Stimulated activated CD4-positive, alpha-beta T cell treated with anti-CD3 and anti-CD28 coated beads, TNF-alpha, amount 100 ng/mL, for 4 hours (primary cell): Measurements from ENCODE around the gene DPF3.

Source experiments
- DNase-seq, 3 experiments: peaks; one replicate each; pipeline ENCODE4 v3.0.0-alpha.2; 2020; ENCODE audit warnings: low read depth in 3 of 3

The DPF3 gene

DNA sequence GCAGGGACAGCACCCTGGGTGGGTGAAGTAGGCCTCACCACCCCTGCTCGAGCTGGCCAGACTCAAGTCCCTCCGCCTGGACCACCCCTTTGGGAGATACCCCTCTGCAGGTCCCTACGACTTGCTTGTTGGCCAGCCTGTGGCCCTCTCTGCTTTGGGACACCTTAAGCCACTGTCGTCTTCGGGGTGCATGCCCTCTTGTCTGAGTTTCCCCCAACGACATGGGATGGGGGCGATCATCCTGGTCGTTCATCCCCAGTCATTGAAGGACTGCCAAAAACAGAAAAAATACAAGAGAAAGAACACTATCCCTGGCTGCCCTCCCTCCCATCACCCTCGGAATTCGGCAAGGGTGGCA is 151.1 kb downstream of the DPF3 start:
- DNase-seq: no peak

DNA sequence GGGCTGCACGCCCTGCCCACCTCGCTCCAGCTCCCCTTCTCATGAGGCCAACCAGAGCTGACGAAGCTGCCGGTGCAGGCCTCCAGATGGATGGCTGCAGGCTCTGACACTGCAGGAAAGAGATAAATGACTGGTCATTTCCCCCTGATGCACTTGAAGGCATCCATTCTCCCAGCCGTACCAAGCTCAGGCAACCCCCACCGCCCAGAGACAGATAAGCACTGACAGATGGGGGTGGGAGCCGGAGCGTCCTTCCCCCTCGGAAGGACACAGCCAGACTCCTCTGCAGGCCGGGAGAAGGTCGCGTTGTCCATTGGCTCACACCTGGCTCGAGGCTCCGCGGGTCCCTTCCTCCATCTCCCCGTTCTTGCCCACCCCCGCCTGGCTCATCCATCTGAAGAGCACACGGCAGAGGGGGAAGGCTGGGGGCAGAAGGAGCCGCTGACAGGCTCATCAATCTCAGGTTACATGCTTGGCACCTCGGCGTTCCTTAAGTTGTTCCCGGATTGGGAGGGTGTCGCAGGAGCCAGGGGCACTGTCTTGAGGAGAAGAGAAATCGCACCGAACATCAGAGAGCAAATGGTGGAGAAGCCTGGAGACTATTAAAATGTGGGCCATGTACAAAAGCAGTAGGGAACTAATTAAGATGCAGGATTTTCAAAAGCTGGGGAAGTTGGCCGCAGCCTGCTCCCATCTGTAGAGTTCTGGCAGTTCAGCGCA is 151.6 kb downstream of the DPF3 start:
- no peak for DNase-seq

DNA sequence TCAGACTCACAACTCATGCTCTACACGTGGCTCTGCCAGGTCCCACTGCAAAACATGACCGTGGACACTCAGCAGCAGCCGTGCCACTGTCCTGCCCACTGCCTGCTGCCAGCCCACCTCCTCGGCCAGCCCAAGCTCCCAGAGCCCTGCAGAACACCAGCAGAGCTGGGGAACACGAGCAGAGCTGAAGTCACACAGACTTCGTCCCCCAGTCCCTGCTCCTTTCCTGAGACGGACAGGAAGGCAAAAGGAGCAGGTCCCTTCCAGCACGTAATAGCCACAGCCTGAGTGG is 152.1 kb downstream of the DPF3 start:
- no peak for DNase-seq

DNA sequence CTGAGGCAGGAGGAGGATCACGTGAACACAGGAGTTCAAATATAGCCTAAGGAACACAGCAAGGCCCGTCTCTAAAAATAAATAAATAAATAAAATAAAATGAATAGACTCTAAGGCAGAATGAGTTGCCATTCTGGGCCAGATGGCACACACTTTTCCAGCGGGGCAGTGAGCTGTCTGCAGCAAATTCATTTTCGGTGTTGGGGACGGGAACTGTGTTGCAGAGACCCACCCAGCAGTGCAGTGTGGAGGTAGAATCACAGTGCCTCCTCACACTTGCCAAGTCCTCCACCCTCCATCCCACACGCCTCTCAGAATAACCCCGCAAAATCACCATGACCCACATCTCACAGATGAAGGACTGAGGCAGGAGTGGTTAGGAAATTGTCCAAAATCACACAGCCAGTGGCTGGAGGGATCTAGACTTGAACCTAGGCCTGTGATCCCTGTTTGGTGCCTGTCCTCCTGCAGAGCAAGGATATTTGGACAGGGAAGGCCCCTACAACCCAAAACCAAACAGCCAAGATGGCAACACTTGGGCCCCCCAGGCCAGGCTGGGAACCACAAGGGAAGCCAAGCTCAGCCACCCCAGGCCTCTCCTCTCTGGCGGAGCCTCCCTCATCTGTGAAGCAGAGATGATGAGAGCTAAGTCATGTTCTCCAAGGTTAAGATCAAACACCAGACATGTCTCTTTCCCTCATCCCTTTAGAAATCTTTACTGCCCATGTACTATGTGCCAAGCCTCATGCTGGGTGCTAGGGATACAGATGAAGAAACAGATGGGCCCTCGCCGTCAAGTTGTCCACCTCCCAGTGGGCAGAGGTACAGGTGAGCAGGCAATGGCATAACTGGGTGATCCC is 152.7 kb downstream of the DPF3 start:
- DNase-seq: no peak

DNA sequence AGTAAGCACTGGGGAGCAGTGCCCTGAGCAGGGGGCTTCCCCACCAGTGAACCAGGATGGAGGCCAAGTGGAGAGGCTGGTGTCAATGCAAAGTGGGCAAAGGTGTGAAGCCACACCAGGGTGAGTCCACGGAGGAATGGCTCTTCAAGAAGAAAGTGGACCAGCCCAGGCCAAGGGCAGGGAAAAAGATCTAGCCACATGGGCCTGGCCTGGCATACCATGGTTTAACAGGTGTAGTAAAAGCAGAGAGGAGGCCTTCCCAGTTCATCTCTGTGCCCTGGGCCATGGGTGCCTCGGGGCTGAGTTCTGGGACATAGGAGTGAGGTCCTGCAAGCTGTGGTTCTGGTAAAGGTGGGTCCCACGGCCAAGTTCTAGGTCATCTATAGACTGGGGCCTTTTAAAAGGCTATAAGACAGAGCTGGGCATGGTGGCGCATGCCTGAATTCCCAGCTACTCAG is 153.4 kb downstream of the DPF3 start:
- no peak for DNase-seq

DNA sequence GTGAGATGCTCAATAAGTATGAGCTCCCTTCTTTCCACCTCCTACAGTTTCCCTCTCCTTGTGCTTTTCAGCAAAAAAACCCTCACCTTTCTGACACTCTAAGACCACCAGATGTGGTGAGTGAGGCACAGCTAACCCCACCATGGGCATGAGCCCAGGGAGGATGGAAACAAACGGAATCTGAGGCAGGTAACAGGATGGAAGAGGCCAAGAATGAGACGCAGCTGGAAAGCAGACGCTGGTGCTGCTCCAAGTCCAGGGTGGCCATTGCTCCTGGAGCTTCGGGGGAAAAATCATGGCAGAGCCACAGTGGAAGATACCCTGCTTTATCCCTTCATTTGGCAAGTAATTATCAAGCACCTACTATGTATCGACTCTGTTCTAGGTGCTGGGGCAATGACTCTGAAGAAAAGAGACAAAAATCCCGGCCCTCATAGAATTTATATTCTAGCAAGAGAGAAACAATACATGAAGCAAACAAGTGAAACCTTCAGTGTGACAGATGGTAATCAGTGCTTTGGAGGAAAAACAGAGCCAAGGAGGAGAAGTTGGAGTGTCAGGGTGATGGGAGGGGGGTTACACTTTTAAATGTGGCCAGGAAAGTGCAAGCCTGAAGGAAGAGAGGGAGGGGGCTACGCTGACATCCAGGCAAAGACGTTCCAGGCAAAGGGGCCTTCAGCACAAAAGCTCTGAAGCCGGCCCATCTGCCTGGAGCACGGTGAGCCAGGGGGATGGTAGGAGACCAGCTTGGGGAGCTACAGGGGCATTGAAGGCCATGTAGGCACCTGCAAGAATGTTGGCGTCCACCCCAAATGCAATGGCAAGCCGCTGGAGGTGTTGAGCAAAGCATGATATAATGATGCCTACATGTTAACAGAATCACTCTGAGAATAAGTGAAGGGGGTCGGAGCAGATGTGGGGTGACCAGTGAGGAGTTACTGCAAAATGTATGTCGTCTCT is 154.2 kb downstream of the DPF3 start:
- no peak for DNase-seq

DNA sequence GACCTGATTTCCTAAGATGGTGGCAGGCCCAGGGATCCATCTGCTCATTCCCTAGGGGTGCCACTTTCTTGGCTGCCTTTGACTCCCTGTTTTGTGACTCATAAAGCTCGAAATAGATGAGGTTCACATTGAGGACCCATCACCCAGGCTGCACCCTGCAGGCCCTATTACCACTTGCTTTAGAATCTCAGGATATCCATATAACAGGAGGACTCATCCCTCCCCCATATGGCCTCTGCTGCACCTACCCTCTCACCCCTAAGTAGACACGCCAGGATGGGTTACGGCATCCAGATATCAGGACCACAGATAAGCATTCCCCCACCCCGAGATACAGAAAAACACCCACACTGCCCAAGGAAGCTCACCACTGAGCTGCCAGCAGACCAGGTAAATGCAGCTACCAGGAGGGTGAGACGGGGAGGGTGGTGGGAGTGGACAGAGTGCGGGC is 155.7 kb downstream of the DPF3 start:
- DNase-seq: no peak

DNA sequence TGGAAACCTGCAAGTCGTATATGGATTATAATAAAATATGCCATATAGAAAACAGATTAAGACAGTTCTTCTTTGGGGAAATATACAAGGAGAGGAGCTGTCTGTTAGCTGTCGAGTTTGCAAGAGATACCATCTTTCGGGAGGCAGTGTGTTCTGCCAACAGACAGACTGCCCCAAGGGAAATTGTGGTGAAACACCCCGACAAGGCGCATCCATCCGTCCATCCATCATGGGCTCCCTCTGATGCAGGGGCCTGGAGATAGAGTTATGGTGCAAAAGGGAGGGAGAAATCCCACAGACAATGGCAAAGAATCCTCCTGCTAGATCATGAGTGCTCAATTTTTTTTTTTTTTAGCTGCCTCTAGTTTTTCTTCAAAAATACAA is 156.3 kb downstream of the DPF3 start:
- no peak for DNase-seq

DNA sequence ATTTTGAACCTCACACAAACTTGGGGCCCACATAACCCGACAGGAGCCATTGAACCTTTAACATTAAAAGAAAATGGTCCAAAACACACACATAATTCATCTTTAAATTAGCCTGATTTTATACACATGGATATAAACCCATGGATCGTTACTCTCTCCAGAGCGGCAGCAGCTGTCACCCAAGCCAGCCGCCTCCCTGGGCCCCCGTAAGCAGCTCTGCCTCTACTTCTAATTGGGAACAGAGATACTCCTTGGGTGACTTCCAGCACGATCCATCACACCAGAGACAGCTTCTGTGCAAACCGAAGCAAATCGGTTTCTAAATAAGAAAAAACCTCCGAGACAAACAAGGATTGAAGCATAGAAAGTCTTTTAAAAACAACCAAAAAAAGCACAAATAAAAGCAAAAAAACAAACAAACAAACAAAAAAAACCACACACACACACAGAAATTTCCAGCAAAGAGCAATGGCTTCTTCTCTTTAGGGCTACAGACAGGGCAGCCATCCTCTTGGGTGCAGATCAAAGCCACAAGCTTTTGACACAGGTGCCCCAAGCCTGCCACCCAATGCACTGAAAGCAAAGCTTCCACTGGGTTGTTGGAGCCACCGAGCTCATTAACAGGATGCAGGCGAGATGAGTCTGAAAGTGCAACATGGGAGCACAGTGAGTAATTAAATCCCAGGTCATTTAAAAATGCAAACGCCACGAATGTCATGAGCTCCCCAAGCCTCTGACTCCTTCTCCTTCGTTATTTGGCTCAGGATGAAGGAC is 156.9 kb downstream of the DPF3 start:
- DNase-seq: no peak

DNA sequence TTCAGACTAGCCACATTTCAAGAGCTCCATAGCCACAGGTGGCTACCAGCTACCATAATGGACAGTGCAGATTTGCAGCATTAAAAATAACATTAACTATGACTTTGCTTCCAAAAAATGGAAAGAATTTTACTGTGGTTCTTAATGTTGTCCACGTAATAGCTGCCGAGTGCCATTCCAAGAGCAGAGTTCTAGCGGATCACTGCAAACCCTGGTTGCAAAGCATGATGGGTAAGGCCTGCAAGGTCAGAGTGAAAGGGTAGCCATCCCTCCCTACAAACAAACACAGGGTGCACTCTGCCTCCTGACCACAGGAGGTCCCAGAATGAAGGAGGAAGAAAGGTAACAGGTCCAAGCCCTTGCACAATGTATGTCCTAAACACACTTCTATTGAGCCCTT is 157.6 kb downstream of the DPF3 start:
- no peak for DNase-seq

DNA sequence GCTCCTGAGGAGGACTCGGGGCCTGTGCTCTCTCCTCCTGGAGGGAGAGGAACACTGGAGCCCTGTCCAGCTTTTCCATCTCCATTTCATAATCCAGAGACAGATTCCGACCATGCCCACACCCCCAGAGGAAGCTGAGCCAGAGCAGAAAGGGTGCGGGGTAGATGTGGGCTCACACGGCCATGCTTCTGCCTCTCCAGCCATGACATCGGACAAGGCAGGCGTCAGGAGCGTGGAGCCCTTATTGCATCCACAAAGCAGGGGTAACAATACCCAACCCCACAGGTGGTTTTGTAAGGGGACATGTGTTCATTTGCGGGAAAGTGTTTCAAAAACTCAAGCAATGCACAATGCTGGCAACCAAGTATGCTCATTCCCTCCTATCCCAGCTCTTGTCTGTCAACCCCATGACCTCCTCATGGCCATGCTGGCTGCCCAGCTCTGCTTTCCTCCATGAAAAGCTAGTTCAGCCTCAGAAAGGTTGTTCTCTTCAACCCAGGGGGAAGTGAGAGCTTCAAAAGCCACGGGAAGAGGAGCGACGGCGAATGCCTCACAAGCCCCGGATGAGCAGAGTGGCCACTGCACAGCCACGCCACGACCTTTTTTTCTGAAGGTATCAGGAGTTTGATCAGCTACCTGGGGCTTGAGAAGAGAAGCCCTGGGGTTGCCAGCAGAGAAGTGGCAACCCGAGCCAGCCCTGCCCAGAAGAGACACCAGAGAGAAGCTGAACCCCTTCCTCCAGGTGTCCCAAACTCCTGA is 161.7 kb downstream of the DPF3 start:
- no peak for DNase-seq

DNA sequence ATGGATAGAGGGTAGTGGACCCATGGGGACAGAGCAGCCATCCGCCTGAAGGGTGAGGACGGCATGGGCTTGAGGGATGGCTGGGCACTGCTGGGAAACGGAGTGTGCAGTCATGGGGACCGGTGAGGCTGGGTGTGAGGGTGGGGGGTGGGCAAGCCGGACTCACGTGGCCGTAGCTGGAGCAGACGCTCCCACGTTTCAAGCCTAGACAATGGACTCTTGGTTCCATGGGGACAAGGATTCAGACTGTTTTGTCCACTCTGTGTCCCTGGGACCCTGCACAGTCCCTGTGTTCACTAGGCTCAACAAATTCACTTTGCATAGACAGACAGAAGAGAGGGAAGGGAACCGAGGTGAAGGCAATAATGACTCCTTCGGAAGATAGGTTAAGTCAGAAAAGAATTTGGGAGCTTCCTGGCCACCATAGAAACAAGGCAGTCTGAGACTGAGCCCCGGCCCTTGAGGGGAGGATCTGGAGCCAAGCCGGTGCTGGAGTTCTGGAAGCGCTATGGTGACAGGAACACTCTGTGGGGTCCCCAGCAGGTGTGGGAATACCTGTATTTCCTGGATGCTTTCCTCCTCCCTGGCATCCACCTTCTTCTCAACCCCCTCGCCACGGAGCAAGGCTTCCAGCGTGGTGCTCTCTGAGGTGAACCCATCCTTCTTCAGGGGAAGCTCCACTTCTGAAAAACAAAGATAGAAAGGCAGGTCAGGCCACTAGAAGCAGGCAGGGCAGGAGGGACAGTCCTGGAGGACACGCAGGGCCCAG is 162.5 kb downstream of the DPF3 start:
- no peak for DNase-seq

DNA sequence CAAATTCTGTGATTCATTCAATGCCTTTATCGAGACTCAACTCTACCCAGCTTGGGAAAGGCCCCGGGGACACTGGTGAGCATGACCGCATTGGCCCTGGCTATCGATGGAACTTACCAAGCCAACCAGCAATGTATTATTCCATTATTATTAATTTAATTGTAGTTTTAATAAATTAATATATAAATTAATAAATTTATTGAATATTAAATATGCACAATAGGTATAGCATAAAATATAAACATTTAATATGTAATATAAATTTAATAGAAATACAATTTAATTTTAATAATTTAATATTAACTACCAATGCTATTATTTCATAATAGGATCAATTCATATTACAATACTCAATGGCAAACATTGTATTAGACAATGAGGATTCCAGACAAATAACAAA is 163.4 kb downstream of the DPF3 start:
- no peak for DNase-seq

DNA sequence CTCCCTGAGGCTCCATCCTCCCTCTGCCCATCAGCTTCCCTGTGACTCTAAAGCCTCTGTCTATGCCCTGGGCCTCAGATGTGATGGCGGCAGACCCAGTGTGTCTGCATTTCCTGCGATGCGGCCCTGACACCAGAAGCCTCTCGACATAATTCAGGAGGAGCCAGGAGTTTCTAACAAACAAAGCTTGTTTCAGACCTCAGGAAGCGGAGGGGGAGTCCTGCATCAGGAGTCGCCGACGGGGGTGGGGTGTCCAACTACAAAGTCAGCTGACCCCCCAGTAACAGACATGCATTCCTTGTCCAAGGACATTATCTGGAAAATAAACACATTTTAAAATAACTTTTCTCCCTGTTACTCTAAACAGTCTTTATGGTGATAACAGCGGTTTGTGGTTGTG is 167.5 kb downstream of the DPF3 start:
- DNase-seq: no peak

DNA sequence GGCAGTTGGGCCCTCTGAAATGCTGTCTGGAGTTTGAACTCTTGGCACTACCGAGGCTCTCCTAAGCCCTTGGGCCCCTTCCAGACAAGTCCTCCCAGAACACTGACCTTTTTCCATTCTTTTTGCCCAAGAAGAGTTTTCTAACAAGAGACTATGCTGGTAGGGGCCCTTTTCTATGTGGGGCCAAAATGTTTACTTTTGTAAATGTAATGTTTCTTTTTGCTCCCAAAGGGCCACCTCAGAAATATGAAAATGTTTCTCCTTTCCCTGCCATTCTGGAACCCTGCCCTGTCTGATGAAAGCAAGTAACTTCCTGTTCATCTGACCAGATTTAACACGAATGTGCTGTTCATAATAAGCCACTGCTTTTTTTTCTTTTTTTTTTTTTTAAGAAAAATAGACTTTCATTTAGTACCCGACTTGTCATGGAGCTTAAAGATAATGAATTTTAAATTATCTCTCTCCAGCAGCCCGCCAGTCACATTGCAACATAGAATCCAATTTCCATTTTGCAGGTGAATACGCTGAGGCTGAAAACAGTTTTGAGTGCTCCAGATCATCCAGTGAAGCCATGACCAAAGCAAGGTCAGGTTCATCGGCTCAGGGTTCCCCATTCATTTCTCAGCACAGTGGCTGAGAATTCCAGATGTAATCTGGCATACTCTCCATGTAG is 169.9 kb downstream of the DPF3 start:
- no peak for DNase-seq

DNA sequence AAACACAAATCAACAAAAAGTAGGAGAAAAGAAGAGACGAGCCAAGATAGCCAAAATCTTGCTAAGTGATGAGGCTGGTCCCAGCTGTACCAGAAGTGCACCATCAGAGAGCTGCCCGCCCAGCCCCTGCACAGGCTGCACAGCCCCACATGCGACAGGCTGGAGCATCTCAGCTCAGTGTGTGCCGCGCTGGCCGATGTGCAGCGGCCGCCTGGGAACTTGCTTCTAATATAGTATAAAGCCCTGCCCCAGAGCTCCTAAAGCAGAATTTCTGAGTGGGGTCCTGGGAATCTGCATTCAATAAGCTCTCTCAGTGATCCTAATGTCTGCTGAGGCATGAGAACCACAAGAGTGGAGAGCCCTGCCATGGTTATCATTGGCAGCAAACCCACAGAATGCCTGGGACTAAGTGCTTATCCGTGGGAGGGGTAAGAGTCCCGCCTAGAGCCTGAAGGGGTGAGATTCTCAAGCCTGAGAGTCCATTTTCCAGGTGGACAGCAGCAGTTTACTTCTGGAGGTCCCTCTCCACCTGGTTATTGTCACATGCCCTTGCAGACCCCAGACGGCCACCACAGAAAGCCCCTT is 171.6 kb downstream of the DPF3 start:
- no peak for DNase-seq

DNA sequence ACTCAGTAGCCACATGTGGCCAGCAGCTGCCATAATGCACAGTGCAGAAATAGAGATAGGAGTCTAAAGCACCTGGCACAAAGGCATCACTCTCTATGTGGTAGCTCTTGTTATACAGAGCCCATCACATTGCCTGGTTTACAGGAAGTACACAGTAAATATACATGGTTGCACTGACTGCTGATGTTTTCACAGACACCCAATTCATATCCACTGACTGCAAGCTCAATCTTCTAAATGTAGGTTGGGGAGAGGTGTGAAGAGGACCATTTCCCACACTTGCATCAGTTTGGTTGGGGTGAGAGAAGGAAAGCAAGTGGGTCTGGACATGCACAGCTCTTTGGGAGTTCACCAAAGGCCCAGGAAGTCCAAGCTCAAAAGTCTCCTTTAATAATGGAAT is 172.8 kb downstream of the DPF3 start:
- no peak for DNase-seq

DNA sequence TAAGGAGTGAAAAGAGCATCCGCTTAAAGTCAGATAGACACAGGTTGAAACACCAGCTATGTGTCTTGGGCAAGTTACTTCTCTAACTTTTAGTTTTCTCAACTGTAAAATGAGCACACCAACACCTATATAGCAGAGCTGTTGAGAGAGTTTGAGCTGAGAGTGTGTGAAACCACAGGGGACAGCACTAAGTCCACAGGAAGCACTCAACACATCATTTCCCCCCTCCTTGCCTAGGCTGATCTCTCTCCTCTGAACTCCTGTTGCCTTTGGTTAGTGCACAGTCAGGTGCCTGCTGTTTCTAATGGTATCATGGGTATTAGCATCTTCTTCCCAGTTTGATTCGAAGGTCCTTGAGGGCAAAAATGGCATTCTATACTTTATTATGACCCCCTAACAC is 176.7 kb downstream of the DPF3 start:
- no peak for DNase-seq

DNA sequence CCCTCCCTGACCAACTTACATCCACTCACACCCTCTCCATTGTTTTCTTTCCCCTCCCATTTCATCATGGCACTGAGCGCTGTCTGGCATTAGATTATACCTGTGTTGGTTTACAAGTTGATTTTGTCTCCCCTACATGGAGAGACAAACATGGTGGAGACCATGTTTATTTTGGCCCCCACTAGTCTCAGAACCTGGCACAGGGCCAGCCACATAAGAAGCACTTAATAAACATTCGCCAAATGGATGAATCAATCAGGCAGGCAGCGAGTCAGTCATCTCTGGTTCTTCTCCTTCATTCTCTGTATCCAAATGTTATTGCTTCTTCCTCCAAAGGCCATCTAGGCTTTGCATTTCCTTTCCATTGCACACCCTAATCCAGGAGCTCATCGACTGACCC is 177.4 kb downstream of the DPF3 start:
- DNase-seq: no peak
